NT2/D1 (cell line): ENCODE data around the gene USP20.

Experiments
- DNase-seq: peaks from one replicate; pipeline ENCODE4 v3.0.0-alpha.2; 2011; ENCODE audit warnings: low read depth, low spot score
- H3K27me3 ChIP-seq: 2 replicates; pipeline ENCODE4 v1.6.0; 2011; ENCODE audit warnings: mild to moderate bottlenecking; ENCODE audit not compliant: insufficient read length, insufficient read depth
- H3K36me3 ChIP-seq: 2 replicates; pipeline ENCODE4 v1.6.1; 2011; ENCODE audit warnings: mild to moderate bottlenecking, low read length, mixed read lengths; ENCODE audit not compliant: insufficient read depth, insufficient read length
- H3K4me1 ChIP-seq: 2 replicates; pipeline ENCODE4 v1.5.1; 2011; ENCODE audit not compliant: insufficient read depth, insufficient read length
- H3K4me3 ChIP-seq: 2 replicates; pipeline ENCODE4 v1.5.1; 2011; ENCODE audit warnings: low read depth; ENCODE audit not compliant: insufficient read length
- H3K9ac ChIP-seq: 2 replicates; pipeline ENCODE4 v1.6.0; 2011; ENCODE audit warnings: low read depth; ENCODE audit not compliant: insufficient read length
- H3K9me3 ChIP-seq: 2 replicates; pipeline ENCODE4 v1.5.1; 2011; ENCODE audit warnings: mild to moderate bottlenecking, low read length; ENCODE audit not compliant: insufficient read depth
- SUZ12 ChIP-seq: IDR thresholded peaks from 2 replicates; pipeline ENCODE4 v1.6.1; 2011; ENCODE audit not compliant: insufficient read length, insufficient read depth; ENCODE audit errors: extremely low read depth
- YY1 ChIP-seq: IDR thresholded peaks from 2 replicates; pipeline ENCODE4 v1.6.1; 2011; ENCODE audit not compliant: insufficient read length, insufficient read depth
- ZNF274 ChIP-seq: IDR thresholded peaks from 2 replicates; pipeline ENCODE4 v1.6.1; 2011; ENCODE audit warnings: mild to moderate bottlenecking, low read depth, low read length

Gene USP20

GRCh38 chr9:129899620-129900019 lies 64.4 kb downstream of the USP20 start:
- Histone ChIP-seq H3K27me3 (no peaks in the 10 kb centered on the region), H3K4me1 (peaks cover 3% of the 10 kb centered on the region), H3K4me3 (no peak overlapping the region), H3K36me3 (peaks cover 71% of the 10 kb centered on the region), H3K9ac (no peak overlapping the region), H3K9me3 (no peaks in the 10 kb centered on the region)
- TF ChIP-seq SUZ12 (no peak), ZNF274 (no peak), YY1 (no peak)
- no peak for DNase-seq

GRCh38 chr9:129900263-129901027 lies 65.2 kb downstream of the USP20 start:
- Histone ChIP-seq H3K9ac (no peak overlapping the region), H3K36me3 (peaks cover 69% of the 10 kb centered on the region), H3K27me3 (no peaks in the 10 kb centered on the region), H3K9me3 (no peaks in the 10 kb centered on the region), H3K4me1 (peaks cover 3% of the 10 kb centered on the region), H3K4me3 (no peak overlapping the region)
- DNase-seq = no peak
- no peak for TF ChIP-seq YY1
- TF ChIP-seq ZNF274 = no peak
- TF ChIP-seq SUZ12 = no peak

- Histone ChIP-seq H3K36me3 (peaks cover 63% of the 10 kb centered on the region), H3K27me3 (no peaks in the 10 kb centered on the region), H3K4me1 (no peaks in the 10 kb centered on the region), H3K4me3 (no peak overlapping the region), H3K9me3 (no peaks in the 10 kb centered on the region), H3K9ac (no peak overlapping the region)
- no peak for TF ChIP-seq YY1
- no peak for TF ChIP-seq ZNF274
- no peak for TF ChIP-seq SUZ12
- DNase-seq = no peak
Measured at GRCh38 chr9:129901993-129902739, 66.9 kb downstream of the USP20 start.

GRCh38 chr9:129902740-129903134 lies 67.5 kb downstream of the USP20 start:
- Histone ChIP-seq H3K4me1 (no peaks in the 10 kb centered on the region), H3K9me3 (no peaks in the 10 kb centered on the region), H3K27me3 (no peaks in the 10 kb centered on the region), H3K36me3 (peaks cover 64% of the 10 kb centered on the region), H3K9ac (no peak overlapping the region), H3K4me3 (no peak overlapping the region)
- no peak for DNase-seq
- TF ChIP-seq ZNF274 (no peak), YY1 (no peak), SUZ12 (no peak)

- no peaks in the 10 kb centered on the region for H3K27me3 ChIP-seq
- no peak for DNase-seq
- no peak overlapping the region for H3K9ac ChIP-seq
- TF ChIP-seq YY1 = no peak
- peaks cover 58% of the 10 kb centered on the region for H3K36me3 ChIP-seq
- H3K4me1 ChIP-seq = peaks cover 2% of the 10 kb centered on the region
- no peaks in the 10 kb centered on the region for H3K9me3 ChIP-seq
- H3K4me3 ChIP-seq = no peak overlapping the region
Measured at GRCh38 chr9:129904734-129905133, 69.5 kb downstream of the USP20 start.

GRCh38 chr9:129906298-129906697 lies 71.0 kb downstream of the USP20 start:
- Histone ChIP-seq H3K36me3 (peaks cover 43% of the 10 kb centered on the region), H3K4me3 (no peak overlapping the region)

GRCh38 chr9:129907201-129907600 lies 71.9 kb downstream of the USP20 start:
- Histone ChIP-seq H3K4me1 (peaks cover 2% of the 10 kb centered on the region), H3K9ac (no peak overlapping the region), H3K27me3 (no peaks in the 10 kb centered on the region), H3K4me3 (no peak overlapping the region), H3K9me3 (no peaks in the 10 kb centered on the region), H3K36me3 (peaks cover 37% of the 10 kb centered on the region)
- no peak for DNase-seq
- TF ChIP-seq ZNF274 = no peak
- no peak for TF ChIP-seq YY1
- TF ChIP-seq SUZ12 = no peak

More at GRCh38 chr9:129906298-129906697, 71.0 kb downstream of the USP20 start:
- no peak for TF ChIP-seq YY1
- no peak for TF ChIP-seq ZNF274
- TF ChIP-seq SUZ12 = no peak
- no peak for DNase-seq
- no peaks in the 10 kb centered on the region for H3K9me3 ChIP-seq
- H3K27me3 ChIP-seq = no peaks in the 10 kb centered on the region
- H3K9ac ChIP-seq = no peak overlapping the region
- H3K4me1 ChIP-seq = peaks cover 2% of the 10 kb centered on the region
